H1 (cell line): ENCODE data around the gene GDE1. TPM values are rescaled to one million over a fixed set of nuclear protein-coding genes. Genes with fewer than 3 reads are reported as not detected.
A peak's percentile ranks its signal among the peaks of the same experiment; 100 is the strongest.

Experiments used
- CTCF ChIA-PET: fragments of 300-600 bp; sonication (Branson Sonifier 250); formaldehyde crosslinking; loops from one replicate; lab custom pipeline; 2021; ENCODE audit not compliant: partially characterized antibody; lab: Charles Lee
- POLR2A ChIA-PET: fragments of 300-600 bp; sonication (Branson Sonifier 250); formaldehyde crosslinking; loops from one replicate; lab custom pipeline; 2021; ENCODE audit warnings: inconsistent platforms; ENCODE audit not compliant: partially characterized antibody; lab: Charles Lee
- DNase-seq, 2 experiments: peaks; one replicate each; pipeline versions ENCODE4 v3.0.0 to v3.0.0-alpha.2; 2010 to 2022; ENCODE audit warnings: low spot score in 2 of 2, low read depth in 1 of 2, mixed read lengths in 1 of 2
- FAIRE-seq: peaks from 2 replicates; lab custom pipeline; 2011; peaks lifted over from hg19 to GRCh38; lab: Jason Lieb, UNC
- H2AFZ ChIP-seq: 2 replicates; pipeline ENCODE4 v1.8.1; 2012; ENCODE audit warnings: low read length, inconsistent platforms
- H2AK5ac ChIP-seq: 2 replicates; pipeline ENCODE4 v1.6.1; 2013; ENCODE audit warnings: low read depth, low read length
- H2BK120ac ChIP-seq: replicated peaks from 2 replicates; pipeline ENCODE3; 2013; ENCODE audit warnings: low read depth, low read length, inconsistent platforms
- H2BK12ac ChIP-seq: 2 replicates; pipeline ENCODE4 v1.6.1; 2013; ENCODE audit warnings: low read depth, low read length
- H2BK15ac ChIP-seq: 2 replicates; pipeline ENCODE4 v1.6.1; 2013; ENCODE audit warnings: low read length
- H2BK20ac ChIP-seq: 2 replicates; pipeline ENCODE4 v1.6.1; 2013; ENCODE audit warnings: low read length
- H2BK5ac ChIP-seq: 2 replicates; pipeline ENCODE4 v1.6.1; 2013; ENCODE audit warnings: low read depth, low read length
- H3K14ac ChIP-seq: 2 replicates; pipeline ENCODE4 v1.6.1; 2013; ENCODE audit warnings: inconsistent platforms; ENCODE audit not compliant: insufficient read length
- H3K18ac ChIP-seq: 2 replicates; pipeline ENCODE4 v1.6.1; 2013; ENCODE audit warnings: low read length; ENCODE audit errors: extremely low read depth
- H3K23ac ChIP-seq: 2 replicates; pipeline ENCODE4 v1.6.1; 2013; ENCODE audit warnings: inconsistent platforms; ENCODE audit not compliant: insufficient read length
- H3K23me2 ChIP-seq: 2 replicates; pipeline ENCODE4 v1.6.1; 2013; ENCODE audit warnings: low read depth, low read length
- H3K27ac ChIP-seq: 2 replicates; pipeline ENCODE4 v1.6.1; 2011; ENCODE audit warnings: low read depth, low read length, inconsistent platforms
- H3K27me3 ChIP-seq, 4 experiments: replicated peaks in 1 of 4; 1 replicate in 1 of 4; 2 replicates in 3 of 4; pipeline versions ENCODE4 v1.6.1 to v1.8.1; 2011 to 2013; ENCODE audit warnings: low read length in 3 of 4, mild to moderate bottlenecking in 3 of 4, inconsistent platforms in 2 of 4, mixed read lengths in 2 of 4, moderate library complexity in 1 of 4; ENCODE audit not compliant: control insufficient read depth in 3 of 4, insufficient read depth in 3 of 4; ENCODE audit errors: extremely low read depth in 1 of 4
- H3K36me3 ChIP-seq, 4 experiments: 2 replicates each; pipeline versions ENCODE4 v1.6.1 to v1.8.1; 2011 to 2013; ENCODE audit warnings: mild to moderate bottlenecking in 4 of 4, low read length in 3 of 4, moderate library complexity in 2 of 4, control low read depth in 1 of 4, inconsistent platforms in 1 of 4; ENCODE audit not compliant: insufficient read depth in 4 of 4, control insufficient read depth in 2 of 4
- H3K4ac ChIP-seq: replicated peaks from 2 replicates; pipeline ENCODE3; 2013; ENCODE audit warnings: low read length, low read depth, mixed read lengths, inconsistent platforms; ENCODE audit not compliant: insufficient read length
- H3K4me1 ChIP-seq, 4 experiments: replicated peaks in 1 of 4; 1 replicate in 1 of 4; 2 replicates in 3 of 4; pipeline versions ENCODE4 v1.6.1 to v1.8.1; 2011 to 2013; ENCODE audit warnings: low read length in 3 of 4, inconsistent platforms in 2 of 4, mixed read lengths in 1 of 4; ENCODE audit not compliant: insufficient read depth in 4 of 4, control insufficient read depth in 3 of 4
- H3K4me2 ChIP-seq, 2 experiments: 2 replicates each; pipeline versions ENCODE4 v1.6.1 to v1.8.1; 2011 to 2013; ENCODE audit warnings: low read depth in 2 of 2, low read length in 2 of 2, control low read depth in 1 of 2, inconsistent platforms in 1 of 2, mild to moderate bottlenecking in 1 of 2; ENCODE audit not compliant: insufficient read depth in 1 of 2
- H3K4me3 ChIP-seq, 4 experiments: fragments of 200-600, 300-600 bp in 1 of 4; sonication (generic), shearing (Covaris generic), sonication (Bioruptor Twin) in 1 of 4; 2 replicates each; pipeline versions ENCODE4 v1.5.1 to v1.8.1; 2011 to 2016; ENCODE audit warnings: low read length in 4 of 4, low read depth in 3 of 4, control low read depth in 2 of 4, inconsistent platforms in 2 of 4, mild to moderate bottlenecking in 2 of 4, mixed read lengths in 1 of 4, moderate library complexity in 1 of 4; ENCODE audit not compliant: insufficient read depth in 2 of 4; ENCODE audit errors: extremely low read depth in 1 of 4
- H3K56ac ChIP-seq: replicated peaks from 2 replicates; pipeline ENCODE3; 2013; ENCODE audit warnings: low read depth, mild to moderate bottlenecking, mixed read lengths, low read length, inconsistent platforms; ENCODE audit not compliant: insufficient read length
- H3K79me1 ChIP-seq: 2 replicates; pipeline ENCODE4 v1.6.1; 2013; ENCODE audit warnings: low read depth, low read length, control low read depth
- H3K79me2 ChIP-seq, 2 experiments: 2 replicates each; pipeline versions ENCODE4 v1.6.1 to v1.8.1; 2012 to 2013; ENCODE audit warnings: low read length in 2 of 2, mild to moderate bottlenecking in 2 of 2, inconsistent platforms in 1 of 2; ENCODE audit not compliant: insufficient read depth in 2 of 2, control insufficient read depth in 1 of 2
- H3K9ac ChIP-seq, 4 experiments: replicated peaks in 1 of 4; 1 replicate in 1 of 4; 2 replicates in 3 of 4; pipeline versions ENCODE4 v1.6.1 to v1.8.1; 2011 to 2013; ENCODE audit warnings: low read depth in 3 of 4, low read length in 3 of 4, control low read depth in 2 of 4, mild to moderate bottlenecking in 2 of 4, moderate library complexity in 2 of 4, inconsistent platforms in 1 of 4; ENCODE audit errors: extremely low read depth in 1 of 4
- H3K9me3 ChIP-seq, 2 experiments: 2 replicates each; pipeline versions ENCODE4 v1.6.1 to v1.8.1; 2012 to 2013; ENCODE audit warnings: mild to moderate bottlenecking in 2 of 2, moderate library complexity in 2 of 2, control low read depth in 1 of 2, inconsistent platforms in 1 of 2, low read depth in 1 of 2, low read length in 1 of 2, mixed read lengths in 1 of 2; ENCODE audit not compliant: insufficient read depth in 2 of 2
- H4K20me1 ChIP-seq, 2 experiments: replicated peaks in 1 of 2; 2 replicates each; pipeline versions ENCODE3 to v1.8.1; 2011 to 2013; ENCODE audit warnings: inconsistent platforms in 2 of 2, low read length in 2 of 2, mild to moderate bottlenecking in 1 of 2; ENCODE audit not compliant: insufficient read depth in 2 of 2, control insufficient read depth in 1 of 2
- H4K5ac ChIP-seq: 2 replicates; pipeline ENCODE4 v1.6.1; 2013; ENCODE audit warnings: low read length, low read depth, mixed read lengths, inconsistent platforms; ENCODE audit not compliant: insufficient read length
- H4K8ac ChIP-seq: 2 replicates; pipeline ENCODE4 v1.8.0; 2013; ENCODE audit warnings: mild to moderate bottlenecking, moderate library complexity, low read length, inconsistent platforms; ENCODE audit not compliant: insufficient read depth; ENCODE audit errors: extremely low read depth
- H4K91ac ChIP-seq: replicated peaks from 2 replicates; pipeline ENCODE3; 2013; ENCODE audit warnings: low read length, mixed read lengths, inconsistent platforms; ENCODE audit not compliant: insufficient read length
- ASH2L ChIP-seq: fragments of 200-600, 300-600 bp; sonication (generic); IDR thresholded peaks from one replicate; pipeline ENCODE4 v1.7.1; 2017; ENCODE audit warnings: low read length
- CBX8 ChIP-seq: fragments of 300-800, 300-1000 bp; sonication (generic); IDR thresholded peaks from 2 replicates; pipeline ENCODE4 v1.7.1; 2016; ENCODE audit warnings: low read depth, low read length, borderline replicate concordance
- CHD1 ChIP-seq: IDR thresholded peaks from 2 replicates; pipeline ENCODE4 v1.6.1; 2012; ENCODE audit warnings: low read depth, low read length, improper control_type of control experiment
- CHD2 ChIP-seq: IDR thresholded peaks from 2 replicates; pipeline ENCODE4 v1.6.1; 2012; ENCODE audit warnings: low read length, improper control_type of control experiment
- GTF2F1 ChIP-seq: IDR thresholded peaks from 2 replicates; pipeline ENCODE4 v1.6.1; 2012; ENCODE audit warnings: low read depth, low read length, improper control_type of control experiment, borderline replicate concordance
- HDAC2 ChIP-seq, 2 experiments: fragments of 300-600 bp in 1 of 2; sonication (generic) in 1 of 2; IDR thresholded peaks; 2 replicates each; pipeline ENCODE4 v1.6.1; 2011 to 2012; ENCODE audit warnings: low read depth in 2 of 2, low read length in 2 of 2, mild to moderate bottlenecking in 2 of 2, moderate library complexity in 2 of 2, borderline replicate concordance in 1 of 2, inconsistent platforms in 1 of 2
- RXRA ChIP-seq: IDR thresholded peaks from 2 replicates; pipeline ENCODE4 v1.6.1; 2011; ENCODE audit warnings: low read depth, mild to moderate bottlenecking, low read length, moderate library complexity; ENCODE audit not compliant: insufficient read depth
- SIN3A ChIP-seq, 2 experiments: IDR thresholded peaks in 1 of 2; conservative IDR thresholded peaks in 1 of 2; 2 replicates each; pipeline ENCODE4 v1.6.1; 2011 to 2012; ENCODE audit warnings: low read length in 2 of 2, improper control_type of control experiment in 1 of 2, low read depth in 1 of 2, mild to moderate bottlenecking in 1 of 2
- SIX5 ChIP-seq: IDR thresholded peaks from 2 replicates; pipeline ENCODE4 v1.6.1; 2011; ENCODE audit warnings: mild to moderate bottlenecking, low read depth, low read length
- TCF12 ChIP-seq: IDR thresholded peaks from 2 replicates; pipeline ENCODE4 v1.6.1; 2011; ENCODE audit warnings: low read depth, mild to moderate bottlenecking, low read length
- WGBS, 2 experiments: shearing (Covaris generic) in 1 of 2; methylation state at CpG; one replicate each; pipeline versions ENCODE4 v1.1.6 to v1.1.7; 2013 to 2015; ENCODE audit warnings: low lambda C conversion rate in 2 of 2, mixed read lengths in 2 of 2, inconsistent platforms in 1 of 2, low coverage in 1 of 2, missing lambda C conversion rate in 1 of 2; ENCODE audit not compliant: insufficient replicate concordance in 2 of 2, insufficient coverage in 1 of 2, insufficient read length in 1 of 2; ENCODE audit errors: extremely low coverage in 1 of 2, missing lambda C conversion rate in 1 of 2; 5-methylcytosine and 5-hydroxymethylcytosine counted together
- polyA plus RNA-seq, 7 experiments: library from polyadenylated mRNA; depleted of rRNA in 3 of 7; stranded (reverse) in 5 of 7; unstranded in 2 of 7; fragments of >200 nt in 5 of 7; fragments of 200-250 nt in 2 of 7; gene quantifications; 1 replicate in 5 of 7; 2 replicates in 1 of 7; 4 replicates in 1 of 7; pipeline versions ENCODE4 v1.2.1 to v1.2.3, GENCODE V29; 2011 to 2013; ENCODE audit warnings: missing spikeins in 2 of 7, mixed read lengths in 2 of 7
- total RNA-seq: library from RNA; stranded (reverse); fragmentation: NEBNext Ultra II Directional; extraction: Animal tissue kit (Norgen Biotek cat#: 25700); gene quantifications from 2 replicates; pipeline ENCODE4 v1.2.1, GENCODE V29; 2021
- TF ChIP-seq, protein P1 (sequence below), 3 experiments: IDR thresholded peaks; 1 replicate in 2 of 3; 2 replicates in 1 of 3; pipeline versions ENCODE4 v1.5.1 to v1.6.1; 2011; ENCODE audit warnings: low read length in 3 of 3, mild to moderate bottlenecking in 3 of 3, inconsistent platforms in 2 of 3, low read depth in 1 of 3, moderate library complexity in 1 of 3; ENCODE audit not compliant: insufficient read depth in 1 of 3; ENCODE audit errors: control extremely low read depth in 1 of 3

GDE1 gene
- total and polyA plus RNA-seq, 2 of the 8 experiments (the other 6 are each of a cell fraction or from before 2014, with no cell fraction given), result 29.2 to 70.8 TPM

DNA sequence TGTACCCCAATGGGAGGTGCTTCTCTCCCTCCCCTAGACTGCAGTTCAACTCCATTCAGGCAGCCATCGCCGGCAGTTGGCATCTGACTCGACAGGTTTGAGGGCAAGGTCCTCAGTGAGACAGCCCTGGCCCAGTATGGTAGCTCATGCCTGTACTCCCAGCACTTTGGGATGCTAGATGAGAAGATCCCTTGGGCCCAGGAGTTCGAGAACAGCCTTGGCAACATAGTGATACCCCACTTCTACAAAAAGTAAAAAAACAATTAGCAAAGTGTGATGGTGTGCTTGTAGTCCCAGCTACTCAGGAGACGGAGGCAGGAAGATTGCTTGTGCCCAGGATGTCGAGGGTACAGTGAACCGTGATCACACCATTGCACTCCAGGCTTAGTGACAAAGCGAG, 45.7 kb upstream of the GDE1 start:
- Histone ChIP-seq H3K4ac (no peak overlapping the region), H3K4me3 (no peak overlapping the region), H3K9ac (no peak overlapping the region), H3K4me2 (no peak overlapping the region), H3K14ac (no peak overlapping the region), H2BK120ac (no peak overlapping the region), H2BK20ac (no peak overlapping the region), H3K36me3 (peaks cover 0 to 27% (median 7%) of the 10 kb centered on the region in 4 experiments; a peak in 5 of 8 replicates), H3K79me2 (peaks cover 0 to 4% of the 10 kb centered on the region in 2 experiments; a peak in 1 of 4 replicates), H2BK12ac (no peak overlapping the region), H3K56ac (no peak overlapping the region), H3K23me2 (no peaks in the 10 kb centered on the region), H2AFZ (no peak overlapping the region), H3K23ac (no peak overlapping the region), H3K4me1 (no peaks in the 10 kb centered on the region), H4K20me1 (peaks cover 0 to 5% of the 10 kb centered on the region in 2 experiments), H3K27ac (no peak overlapping the region), H2BK15ac (no peak overlapping the region), H2BK5ac (no peak overlapping the region), H3K27me3 (no peaks in the 10 kb centered on the region), H3K9me3 (0 out of 4 replicates have a peak, but pooled peaks cover 0 to 3% of the 10 kb centered on the region in 2 experiments), H3K79me1 (peaks cover 3% of the 10 kb centered on the region; the same call in 1 of the 2 replicates), H2AK5ac (no peak overlapping the region), H4K8ac (no peak overlapping the region), H4K91ac (no peak overlapping the region), H4K5ac (no peak overlapping the region), H3K18ac (no peak overlapping the region)
- 94% methylated on average over 8 of the region's 8 CpGs; no CpG with 5 or more reads in 1 of the 2 experiments for WGBS, 2 experiments
- POLR2A ChIA-PET, result interaction anchor here (1.6 kb wide), 1 partner anchor 12 kb away, joined by 3 read pairs; the partner anchor contains the start of gene VPS35L
- FAIRE-seq (no peak), DNase-seq (peak in 1 of 2 experiments; percentile 16)
- CTCF ChIA-PET, result interaction anchor here (0.6 to 1.4 kb wide), 4 partner anchors 13 to 1674 kb away, joined by 3 read pairs; no protein-coding TSS in a partner anchor
- no peak for TF ChIP-seq SIN3A (conservative IDR thresholded peaks at IDR 0.05 in 1 of 2, IDR thresholded peaks at IDR 0.05 in 1 of 2; ENCODE audit: low read depth in 1 of 2, low read length in 2 of 2)
- TF ChIP-seq, protein P1, sequence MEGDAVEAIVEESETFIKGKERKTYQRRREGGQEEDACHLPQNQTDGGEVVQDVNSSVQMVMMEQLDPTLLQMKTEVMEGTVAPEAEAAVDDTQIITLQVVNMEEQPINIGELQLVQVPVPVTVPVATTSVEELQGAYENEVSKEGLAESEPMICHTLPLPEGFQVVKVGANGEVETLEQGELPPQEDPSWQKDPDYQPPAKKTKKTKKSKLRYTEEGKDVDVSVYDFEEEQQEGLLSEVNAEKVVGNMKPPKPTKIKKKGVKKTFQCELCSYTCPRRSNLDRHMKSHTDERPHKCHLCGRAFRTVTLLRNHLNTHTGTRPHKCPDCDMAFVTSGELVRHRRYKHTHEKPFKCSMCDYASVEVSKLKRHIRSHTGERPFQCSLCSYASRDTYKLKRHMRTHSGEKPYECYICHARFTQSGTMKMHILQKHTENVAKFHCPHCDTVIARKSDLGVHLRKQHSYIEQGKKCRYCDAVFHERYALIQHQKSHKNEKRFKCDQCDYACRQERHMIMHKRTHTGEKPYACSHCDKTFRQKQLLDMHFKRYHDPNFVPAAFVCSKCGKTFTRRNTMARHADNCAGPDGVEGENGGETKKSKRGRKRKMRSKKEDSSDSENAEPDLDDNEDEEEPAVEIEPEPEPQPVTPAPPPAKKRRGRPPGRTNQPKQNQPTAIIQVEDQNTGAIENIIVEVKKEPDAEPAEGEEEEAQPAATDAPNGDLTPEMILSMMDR (IDR thresholded peaks at IDR 0.05; ENCODE audit: control extremely low read depth in 1 of 3, insufficient read depth in 1 of 3, low read depth in 1 of 3, low read length in 3 of 3), result no peak
- TF ChIP-seq SIX5, result no peak
- TF ChIP-seq HDAC2 (IDR thresholded peaks at IDR 0.05; ENCODE audit: borderline replicate concordance in 1 of 2, low read depth in 2 of 2, low read length in 2 of 2), result no peak
- no peak for TF ChIP-seq GTF2F1
- TF ChIP-seq CHD2, result no peak
- TF ChIP-seq CBX8, result no peak
- no peak for TF ChIP-seq TCF12
- no peak for TF ChIP-seq ASH2L
- no peak for TF ChIP-seq CHD1
- TF ChIP-seq RXRA, result no peak
